Osteoblast (primary cell): ENCODE results near the gene WDFY1. TPM values are rescaled to one million over a fixed set of nuclear protein-coding genes. Genes with fewer than 3 reads are reported as not detected.

Experiments used
- DNase-seq: peaks from one replicate; pipeline ENCODE4 v3.0.0; 2011; ENCODE audit warnings: low spot score, mixed read lengths; ENCODE audit not compliant: insufficient read length; ENCODE audit errors: missing footprints
- H2AFZ ChIP-seq: 2 replicates; pipeline ENCODE4 v1.6.0; 2011; ENCODE audit warnings: mild to moderate bottlenecking, low read length
- H3K27ac ChIP-seq: 2 replicates; pipeline ENCODE4 v1.5.1; 2011; ENCODE audit warnings: mild to moderate bottlenecking, low read depth, low read length, moderate library complexity
- H3K27me3 ChIP-seq: 2 replicates; pipeline ENCODE4 v1.6.0; 2012; ENCODE audit warnings: mild to moderate bottlenecking, control low read depth, inconsistent platforms, low read length, moderate library complexity; ENCODE audit not compliant: insufficient read depth
- H3K36me3 ChIP-seq: 2 replicates; pipeline ENCODE4 v1.5.1; 2011; ENCODE audit warnings: mild to moderate bottlenecking, low read length, control low read depth, moderate library complexity; ENCODE audit not compliant: insufficient read depth
- H3K4me1 ChIP-seq: 2 replicates; pipeline ENCODE4 v1.5.1; 2011; ENCODE audit warnings: mild to moderate bottlenecking, low read length, control low read depth, moderate library complexity; ENCODE audit not compliant: insufficient read depth
- H3K4me2 ChIP-seq: 2 replicates; pipeline ENCODE4 v1.6.0; 2011; ENCODE audit warnings: mild to moderate bottlenecking, low read length; ENCODE audit not compliant: insufficient read depth
- H3K4me3 ChIP-seq: fragments of 200-600 bp; sonication (generic); 3 replicates; pipeline ENCODE4 v1.5.1; 2012; ENCODE audit warnings: mild to moderate bottlenecking, low read length, inconsistent platforms; ENCODE audit not compliant: insufficient read depth
- H3K79me2 ChIP-seq: 2 replicates; pipeline ENCODE4 v1.6.0; 2012; ENCODE audit warnings: mild to moderate bottlenecking, low read length, control low read depth, inconsistent platforms; ENCODE audit not compliant: insufficient read depth
- H3K9me3 ChIP-seq: 2 replicates; pipeline ENCODE4 v1.5.1; 2011; ENCODE audit warnings: low read depth, low read length, control low read depth
- H4K20me1 ChIP-seq: 2 replicates; pipeline ENCODE4 v1.6.0; 2012; ENCODE audit warnings: mild to moderate bottlenecking, low read length, control low read depth; ENCODE audit not compliant: insufficient read depth
- CTCF ChIP-seq: IDR thresholded peaks from 2 replicates; pipeline ENCODE4 v1.5.1; 2011; ENCODE audit warnings: mild to moderate bottlenecking, low read depth, low read length, moderate library complexity; ENCODE audit errors: extremely low read depth
- total RNA-seq: library from RNA; depleted of rRNA; stranded (reverse); fragments of >200 nt; gene quantifications from 2 replicates; pipeline ENCODE4 v1.2.3, GENCODE V29; 2012

WDFY1 gene
- total RNA-seq, 1 donor = 74.6 TPM

DNA sequence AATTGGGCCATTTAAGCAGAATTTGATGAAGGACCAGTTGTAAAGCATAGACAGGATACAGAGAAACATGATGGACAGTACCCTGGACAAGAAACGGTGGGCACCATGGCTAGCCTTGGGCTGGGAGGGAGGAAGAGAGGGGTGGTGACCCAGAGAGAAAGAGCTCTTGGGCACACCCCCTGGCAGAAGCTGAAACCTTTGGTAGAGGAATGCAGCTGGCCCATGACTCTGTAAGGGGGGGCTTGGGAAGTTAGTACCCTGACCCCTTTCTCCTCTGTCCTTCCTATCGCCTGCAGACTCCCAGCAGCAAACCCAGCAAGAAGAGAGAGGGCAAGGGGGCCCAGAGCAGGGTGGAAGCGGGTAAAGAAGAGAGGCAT is 44.7 kb upstream of the WDFY1 start:
- Histone ChIP-seq H4K20me1 (no peaks in the 10 kb centered on the region), H3K36me3 (peaks cover 71% of the 10 kb centered on the region), H3K4me2 (no peak overlapping the region), H3K4me1 (no peaks in the 10 kb centered on the region), H2AFZ (no peak overlapping the region), H3K9me3 (no peaks in the 10 kb centered on the region), H3K79me2 (peaks cover 1% of the 10 kb centered on the region), H3K4me3 (no peak overlapping the region), H3K27ac (no peak overlapping the region), H3K27me3 (no peaks in the 10 kb centered on the region)
- no peak for DNase-seq
- TF ChIP-seq CTCF = no peak

- Histone ChIP-seq H3K4me1 (no peaks in the 10 kb centered on the region), H3K27ac (no peak overlapping the region), H3K9me3 (no peaks in the 10 kb centered on the region), H3K4me2 (no peak overlapping the region), H3K36me3 (peaks cover 73% of the 10 kb centered on the region), H3K4me3 (no peak overlapping the region), H3K79me2 (no peaks in the 10 kb centered on the region), H3K27me3 (no peaks in the 10 kb centered on the region), H4K20me1 (no peaks in the 10 kb centered on the region), H2AFZ (no peak overlapping the region)
- no peak for TF ChIP-seq CTCF
- no peak for DNase-seq
Observed at GRCh38 chr2:223989206-223989855, 44.2 kb upstream of the WDFY1 start.

- H3K4me2 ChIP-seq = no peak overlapping the region
- no peak overlapping the region for H2AFZ ChIP-seq
- peaks cover 72% of the 10 kb centered on the region for H3K36me3 ChIP-seq
- H3K79me2 ChIP-seq = no peaks in the 10 kb centered on the region
- no peak for DNase-seq
- no peaks in the 10 kb centered on the region for H4K20me1 ChIP-seq
- no peak overlapping the region for H3K27ac ChIP-seq
- H3K4me1 ChIP-seq = peaks cover 7% of the 10 kb centered on the region
- H3K4me3 ChIP-seq = no peak overlapping the region
- H3K9me3 ChIP-seq = no peaks in the 10 kb centered on the region
- no peaks in the 10 kb centered on the region for H3K27me3 ChIP-seq
- TF ChIP-seq CTCF = no peak
Observed at GRCh38 chr2:223981241-223981640, 36.1 kb upstream of the WDFY1 start.

GRCh38 chr2:223980803-223981202 is 35.7 kb upstream of the WDFY1 start:
- Histone ChIP-seq H3K36me3 (peaks cover 70% of the 10 kb centered on the region), H2AFZ (no peak overlapping the region), H3K79me2 (no peaks in the 10 kb centered on the region), H3K4me2 (no peak overlapping the region), H3K9me3 (no peaks in the 10 kb centered on the region), H3K4me1 (peaks cover 7% of the 10 kb centered on the region), H3K4me3 (no peak overlapping the region), H3K27me3 (no peaks in the 10 kb centered on the region), H3K27ac (no peak overlapping the region), H4K20me1 (no peaks in the 10 kb centered on the region)
- DNase-seq = no peak
- no peak for TF ChIP-seq CTCF
